Kidney (tissue), 14 donors: ENCODE measurements around the gene PXN. TPM values are rescaled to one million over a fixed set of nuclear protein-coding genes. Genes with fewer than 3 reads are reported as not detected.

Experiments
- DNase-seq, 5 donors: peaks; one replicate each; pipeline ENCODE4 v3.0.0-alpha.2; 2013 to 2020
- FAIRE-seq: peaks from 2 replicates; lab custom pipeline; 2012; peaks lifted over from hg19 to GRCh38; lab: Jason Lieb, UNC
- H3K27ac ChIP-seq, 2 donors: one replicate each; pipeline ENCODE4 v1.7.0; 2013; ENCODE audit warnings: low read depth in 2 of 2, low read length in 2 of 2, inconsistent platforms in 1 of 2
- H3K27me3 ChIP-seq: one replicate; pipeline ENCODE4 v1.7.1; 2013; ENCODE audit warnings: low read length, inconsistent platforms; ENCODE audit not compliant: control insufficient read depth, insufficient read depth
- H3K36me3 ChIP-seq, 3 donors: one replicate each; pipeline versions ENCODE4 v1.7.0 to v1.7.1; 2013; ENCODE audit warnings: low read length in 3 of 3, control low read depth in 1 of 3, inconsistent platforms in 1 of 3; ENCODE audit not compliant: insufficient read depth in 3 of 3, control insufficient read depth in 2 of 3
- H3K4me1 ChIP-seq, 3 donors: one replicate each; pipeline versions ENCODE4 v1.7.0 to v1.7.1; 2013; ENCODE audit warnings: low read length in 3 of 3, inconsistent platforms in 1 of 3, low read depth in 1 of 3; ENCODE audit not compliant: control insufficient read depth in 2 of 3, insufficient read depth in 2 of 3
- H3K4me3 ChIP-seq, 3 donors: one replicate each; pipeline versions ENCODE4 v1.7.0 to v1.8.1; 2013; ENCODE audit warnings: low read length in 3 of 3, control low read depth in 1 of 3, inconsistent platforms in 1 of 3
- H3K9ac ChIP-seq, 3 donors: one replicate each; pipeline versions ENCODE4 v1.7.0 to v1.7.1; 2013; ENCODE audit warnings: low read length in 3 of 3, control low read depth in 1 of 3, inconsistent platforms in 1 of 3
- H3K9me3 ChIP-seq, 3 donors: one replicate each; pipeline versions ENCODE4 v1.7.0 to v1.7.1; 2013; ENCODE audit warnings: low read length in 3 of 3, control low read depth in 1 of 3, inconsistent platforms in 1 of 3; ENCODE audit not compliant: control insufficient read depth in 2 of 3, insufficient read depth in 1 of 3
- intact Hi-C: fragments of 100-400 bp; cut with DNase I; formaldehyde crosslinking; loops from one replicate; pipeline ENCODE4 v1.11.1; 2022
- polyA plus RNA-seq: library from polyadenylated mRNA; stranded (reverse); fragments of 350-450 nt; fragmentation: Illumina TruSeq; extraction: RNeasy Lipid Tissue Mini Kit (QIAGEN cat#74804); gene quantifications from one replicate; pipeline ENCODE4 v1.2.3, GENCODE V29; 2014; ENCODE audit warnings: low read depth, low replicate concordance; ENCODE audit not compliant: insufficient read depth
- total RNA-seq: library from RNA; stranded (reverse); fragmentation: NEBNext Ultra II Directional; extraction: Animal tissue kit (Norgen Biotek cat#: 25700); gene quantifications from one replicate; pipeline ENCODE4 v1.2.1, GENCODE V29; 2021
- TF ChIP-seq, protein P1 (sequence below): IDR thresholded peaks from 3 replicates; pipeline ENCODE4 v1.5.1; 2012; ENCODE audit warnings: mild to moderate bottlenecking, moderate library complexity, borderline replicate concordance; ENCODE audit not compliant: insufficient read depth; ENCODE audit errors: extremely low read depth
- donor health status: control.
- donor health status: control.
- donor health status: control.
- donor health status: control.
- donor health status: control.
- donor health status: DM: yes; HTN: yes; CAD: no.
- donor health status: Normal renal cell carcinoma (clear cell type).

The PXN gene
- total and polyA plus RNA-seq, 2 donors from 2014 or later: 57.1 to 133 TPM

DNA sequence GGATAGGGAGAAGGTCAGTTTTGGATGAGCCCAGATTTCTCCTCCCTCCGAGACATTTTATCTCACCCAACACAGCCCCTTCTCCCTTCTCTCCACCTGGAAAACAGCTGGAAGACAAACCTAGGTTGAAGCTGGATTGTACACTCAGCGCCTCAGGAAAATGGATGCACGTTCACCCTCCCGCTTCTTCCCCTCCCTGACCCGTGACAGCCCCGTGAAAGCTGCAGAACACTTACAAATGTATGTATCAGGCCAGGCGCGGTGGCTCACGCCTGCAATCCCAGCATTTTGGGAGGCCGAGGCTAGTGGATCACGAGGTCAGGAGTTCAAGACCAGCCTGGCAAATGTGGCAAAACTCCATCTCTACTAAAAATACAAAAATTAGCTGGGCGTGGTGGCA lies 22.0 kb upstream of the PXN start:
- FAIRE-seq: no peak
- TF ChIP-seq, protein P1, sequence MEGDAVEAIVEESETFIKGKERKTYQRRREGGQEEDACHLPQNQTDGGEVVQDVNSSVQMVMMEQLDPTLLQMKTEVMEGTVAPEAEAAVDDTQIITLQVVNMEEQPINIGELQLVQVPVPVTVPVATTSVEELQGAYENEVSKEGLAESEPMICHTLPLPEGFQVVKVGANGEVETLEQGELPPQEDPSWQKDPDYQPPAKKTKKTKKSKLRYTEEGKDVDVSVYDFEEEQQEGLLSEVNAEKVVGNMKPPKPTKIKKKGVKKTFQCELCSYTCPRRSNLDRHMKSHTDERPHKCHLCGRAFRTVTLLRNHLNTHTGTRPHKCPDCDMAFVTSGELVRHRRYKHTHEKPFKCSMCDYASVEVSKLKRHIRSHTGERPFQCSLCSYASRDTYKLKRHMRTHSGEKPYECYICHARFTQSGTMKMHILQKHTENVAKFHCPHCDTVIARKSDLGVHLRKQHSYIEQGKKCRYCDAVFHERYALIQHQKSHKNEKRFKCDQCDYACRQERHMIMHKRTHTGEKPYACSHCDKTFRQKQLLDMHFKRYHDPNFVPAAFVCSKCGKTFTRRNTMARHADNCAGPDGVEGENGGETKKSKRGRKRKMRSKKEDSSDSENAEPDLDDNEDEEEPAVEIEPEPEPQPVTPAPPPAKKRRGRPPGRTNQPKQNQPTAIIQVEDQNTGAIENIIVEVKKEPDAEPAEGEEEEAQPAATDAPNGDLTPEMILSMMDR: no peak
- no peak overlapping the region for H3K27ac ChIP-seq

DNA sequence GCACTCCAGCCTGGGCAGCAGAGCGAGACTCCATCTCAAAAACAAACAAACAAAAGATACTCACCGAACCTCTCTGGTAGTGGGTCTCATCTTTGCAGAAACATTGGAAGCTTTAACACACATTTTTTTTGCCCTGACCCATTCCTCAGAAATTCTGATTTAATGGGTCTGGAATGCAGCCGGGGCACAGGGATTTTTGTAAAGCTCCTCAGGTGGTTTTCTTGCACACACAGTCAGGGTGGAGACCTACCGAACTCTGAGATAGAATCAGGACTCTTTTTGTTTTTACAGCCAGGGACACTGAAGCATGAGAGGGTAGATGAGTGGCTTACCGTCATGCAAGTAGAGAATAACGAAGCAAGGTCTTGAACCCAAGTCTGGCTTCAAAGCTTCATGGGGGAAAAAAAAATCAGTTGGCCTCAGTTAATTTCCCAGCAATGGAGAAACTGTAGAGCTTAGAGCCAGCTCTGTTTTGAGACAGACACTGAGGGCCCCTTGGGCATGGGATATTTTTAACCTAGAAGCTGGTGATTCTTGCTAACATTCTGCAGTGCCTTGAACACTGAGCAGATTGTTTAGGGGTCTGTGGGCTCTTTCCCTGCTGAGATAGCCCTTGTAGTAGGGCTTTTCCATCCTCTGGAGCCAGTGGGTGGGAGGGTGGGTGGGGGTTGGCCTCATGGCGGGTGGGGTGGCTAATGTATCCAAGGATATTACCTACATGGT lies 21.4 kb upstream of the PXN start:
- DNase-seq: no peak
- Histone ChIP-seq H3K27me3 (no peaks in the 10 kb centered on the region), H3K4me3 (no peak overlapping the region), H3K4me1 (peaks cover 0 to 7% (median 0%) of the 10 kb centered on the region in 3 donors), H3K36me3 (no peaks in the 10 kb centered on the region), H3K9ac (no peak overlapping the region), H3K27ac (no peak overlapping the region), H3K9me3 (no peaks in the 10 kb centered on the region)
- intact Hi-C loops: no loop called here
- FAIRE-seq: no peak
- TF ChIP-seq, protein P1: no peak

More for the DNA sequence above, 22.0 kb upstream of the PXN start:
- Histone ChIP-seq H3K9me3 (no peaks in the 10 kb centered on the region), H3K4me1 (peaks cover 0 to 7% (median 0%) of the 10 kb centered on the region in 3 donors), H3K27me3 (no peaks in the 10 kb centered on the region), H3K36me3 (no peaks in the 10 kb centered on the region), H3K4me3 (no peak overlapping the region), H3K9ac (no peak overlapping the region)
- intact Hi-C loops: no loop called here
- DNase-seq: no peak

DNA sequence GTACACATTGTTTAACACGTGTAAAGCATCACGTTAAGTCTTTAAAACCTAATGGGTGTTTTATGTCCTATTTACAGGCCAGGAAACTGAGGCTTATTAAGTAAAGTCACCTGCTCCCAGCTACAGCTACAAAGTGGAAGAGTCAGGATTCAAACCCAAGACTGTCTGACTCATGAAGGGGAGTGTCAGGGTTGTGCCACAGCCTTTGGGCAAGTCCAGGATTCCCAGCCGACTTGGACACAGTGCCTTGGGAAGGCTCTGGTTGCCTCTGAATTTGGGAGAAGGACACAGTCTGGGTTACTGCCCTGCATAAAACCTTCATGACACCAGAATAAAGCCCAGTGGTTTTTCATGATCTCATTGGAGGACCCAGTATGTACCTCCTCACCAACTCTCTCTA lies 18.9 kb upstream of the PXN start:
- no peak overlapping the region for H3K27ac ChIP-seq
- H3K27me3 ChIP-seq: no peaks in the 10 kb centered on the region
- FAIRE-seq: no peak
- H3K9me3 ChIP-seq: no peaks in the 10 kb centered on the region
- H3K9ac ChIP-seq: no peak overlapping the region
- TF ChIP-seq, protein P1: no peak
- no peaks in the 10 kb centered on the region for H3K36me3 ChIP-seq
- intact Hi-C loops: no loop called here
- no peak for DNase-seq
- H3K4me1 ChIP-seq: no peaks in the 10 kb centered on the region
- H3K4me3 ChIP-seq: no peak overlapping the region
